ENCODE data around the gene ZNF526. TPM values are rescaled to one million over a fixed set of nuclear protein-coding genes. Genes with fewer than 3 reads are reported as not detected.

ZNF526 gene
- total RNA-seq, 1 experiment from 2014 or later: 21.3 TPM

DNA sequence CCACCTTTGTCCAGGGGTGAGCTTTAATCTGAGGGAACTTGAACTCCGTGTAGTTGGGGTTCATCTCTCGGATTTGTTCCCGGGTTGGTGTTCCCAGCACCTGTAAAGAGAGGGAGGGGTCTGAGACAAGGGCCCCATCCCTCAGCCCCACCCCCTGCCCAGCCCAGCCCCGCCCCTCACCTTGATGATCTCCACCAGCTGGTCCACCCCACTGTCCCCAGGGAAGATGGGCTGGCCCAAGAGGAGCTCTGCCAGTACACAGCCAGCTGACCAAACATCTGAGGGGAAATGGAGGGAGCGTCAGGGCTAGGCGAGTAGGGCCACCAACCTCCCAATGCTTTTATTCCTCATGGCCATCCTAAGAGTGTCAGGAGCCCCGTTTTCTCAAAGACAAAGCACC, 13.0 kb downstream of the ZNF526 start:
- DNase-seq (ENCODE audit: low spot score): no peak
- POLR2A ChIA-PET (ENCODE audit: low non-redundant PET): interaction anchor here (0.7 kb wide), 1 partner anchor 9 kb away, joined by 4 read pairs; the partner anchor contains the start of gene GSK3A
- Histone ChIP-seq H3K4me3 (ENCODE audit: low read depth, low read length, poor library complexity, severe bottlenecking) (no peak overlapping the region), H3K9me3 (ENCODE audit: low read depth, low read length, poor library complexity, severe bottlenecking) (no peaks in the 10 kb centered on the region), H3K27ac (ENCODE audit: low read depth, low read length, poor library complexity, severe bottlenecking) (no peak overlapping the region), H3K4me1 (ENCODE audit: insufficient read depth, low read length, poor library complexity, severe bottlenecking) (peaks cover 4% of the 10 kb centered on the region), H3K36me3 (ENCODE audit: insufficient read depth, low read length, poor library complexity, severe bottlenecking) (peaks cover 78% of the 10 kb centered on the region), H3K27me3 (replicated peaks; ENCODE audit: insufficient read depth, low read depth, low read length, poor library complexity) (no peaks in the 10 kb centered on the region)
- CTCF ChIA-PET: no interaction called here
- intact Hi-C loops (cut with micrococcal nuclease; ENCODE audit: unreplicated experiment): no loop called here
- BruUV-seq (replicated peaks): no TSS peak
- TF ChIP-seq EZH2 (IDR thresholded peaks at IDR 0.05; ENCODE audit: borderline replicate concordance, low read depth, low read length, poor library complexity, severe bottlenecking) (no peak), CTCF (conservative IDR thresholded peaks at IDR 0.05; ENCODE audit: low read depth, low read length) (no peak)

DNA sequence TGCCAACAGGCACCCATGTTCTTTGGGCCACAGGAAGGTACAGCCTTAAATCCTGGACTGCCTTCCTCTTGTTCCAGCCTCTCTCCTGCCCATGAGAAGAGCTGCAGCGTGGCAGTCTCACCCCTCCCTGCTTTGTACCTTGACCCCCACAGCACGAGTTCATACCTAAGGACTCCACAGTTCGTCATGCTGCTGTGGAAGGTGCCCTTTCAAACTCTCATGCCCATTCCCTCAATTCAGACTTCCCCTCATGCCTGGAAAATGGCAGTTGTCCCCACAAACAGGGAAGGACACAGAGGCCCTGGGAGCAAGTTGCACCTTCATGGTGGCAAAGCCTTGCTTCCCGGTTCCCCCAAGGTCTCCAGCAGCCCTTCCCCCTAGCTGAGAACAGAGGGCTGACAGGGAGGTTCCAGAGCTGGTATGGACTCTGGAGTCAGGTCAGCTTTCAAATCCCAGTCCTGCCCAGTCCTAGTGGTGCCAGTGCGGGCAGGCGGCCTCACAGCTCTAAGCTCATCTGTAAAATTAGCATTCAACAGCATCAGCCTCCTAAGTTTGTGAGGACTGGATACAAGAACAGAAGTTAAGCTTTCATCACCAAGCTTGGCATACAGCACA, 13.7 kb downstream of the ZNF526 start:
- H3K4me3 ChIP-seq (ENCODE audit: low read depth, low read length, poor library complexity, severe bottlenecking): no peak overlapping the region
- no peak for DNase-seq (ENCODE audit: low spot score)
- H3K27ac ChIP-seq (ENCODE audit: low read depth, low read length, poor library complexity, severe bottlenecking): no peak overlapping the region
- POLR2A ChIA-PET (ENCODE audit: low non-redundant PET): no interaction called here
- H3K27me3 ChIP-seq (replicated peaks; ENCODE audit: insufficient read depth, low read depth, low read length, poor library complexity): no peaks in the 10 kb centered on the region
- H3K9me3 ChIP-seq (ENCODE audit: low read depth, low read length, poor library complexity, severe bottlenecking): no peaks in the 10 kb centered on the region
- TF ChIP-seq CTCF (conservative IDR thresholded peaks at IDR 0.05; ENCODE audit: low read depth, low read length) (no peak), EZH2 (IDR thresholded peaks at IDR 0.05; ENCODE audit: borderline replicate concordance, low read depth, low read length, poor library complexity, severe bottlenecking) (no peak)
- intact Hi-C loops (cut with micrococcal nuclease; ENCODE audit: unreplicated experiment): no loop called here
- H3K4me1 ChIP-seq (ENCODE audit: insufficient read depth, low read length, poor library complexity, severe bottlenecking): peaks cover 4% of the 10 kb centered on the region
- CTCF ChIA-PET: no interaction called here
- no TSS peak for BruUV-seq (replicated peaks)
- H3K36me3 ChIP-seq (ENCODE audit: insufficient read depth, low read length, poor library complexity, severe bottlenecking): peaks cover 76% of the 10 kb centered on the region

- no peak overlapping the region for H3K27ac ChIP-seq (ENCODE audit: low read depth, low read length, poor library complexity, severe bottlenecking)
- DNase-seq (ENCODE audit: low spot score): no peak
- H3K9me3 ChIP-seq (ENCODE audit: low read depth, low read length, poor library complexity, severe bottlenecking): no peaks in the 10 kb centered on the region
- intact Hi-C loops (cut with micrococcal nuclease; ENCODE audit: unreplicated experiment): no loop called here
- BruUV-seq (replicated peaks): no TSS peak
- H3K4me3 ChIP-seq (ENCODE audit: low read depth, low read length, poor library complexity, severe bottlenecking): no peak overlapping the region
- H3K4me1 ChIP-seq (ENCODE audit: insufficient read depth, low read length, poor library complexity, severe bottlenecking): peaks cover 4% of the 10 kb centered on the region
- ChIA-PET CTCF (no interaction called here), POLR2A (ENCODE audit: low non-redundant PET) (interaction anchor here (0.5 kb wide), 1 partner anchor 24 kb away, joined by 5 read pairs; no protein-coding TSS in a partner anchor)
- H3K36me3 ChIP-seq (ENCODE audit: insufficient read depth, low read length, poor library complexity, severe bottlenecking): peaks cover 73% of the 10 kb centered on the region
- no peaks in the 10 kb centered on the region for H3K27me3 ChIP-seq (replicated peaks; ENCODE audit: insufficient read depth, low read depth, low read length, poor library complexity)
- no peak for TF ChIP-seq CTCF (conservative IDR thresholded peaks at IDR 0.05; ENCODE audit: low read depth, low read length)
- TF ChIP-seq EZH2 (IDR thresholded peaks at IDR 0.05; ENCODE audit: borderline replicate concordance, low read depth, low read length, poor library complexity, severe bottlenecking): no peak
Measured at GRCh38 chr19:42234364-42234763, 14.3 kb downstream of the ZNF526 start.

Measured in A673 (cell line).